Central memory CD8-positive, alpha-beta T cell (primary cell): ENCODE results near the gene HYDIN.
"Not testable (repeated sequence)": the region's sequence is repeated elsewhere in the genome, so short reads cannot be mapped to it uniquely, and the experiment has no call there.

Experiments used
- ATAC-seq: fragments of 150-1000 bp; cut with Tn5 transposase; replicated peaks from 2 replicates; pipeline ENCODE4 v1.10.0; 2022; ENCODE audit warnings: mild to moderate bottlenecking, moderate FRiP score, moderate number of reproducible peaks; ENCODE audit not compliant: poor library complexity, severe bottlenecking; ENCODE audit errors: extremely low read depth
- DNase-seq, 2 donors: peaks; one replicate each; pipeline ENCODE4 v3.0.0; 2021; ENCODE audit warnings: low spot score in 2 of 2
- H3K27ac Mint-ChIP-seq: one replicate; pipeline ENCODE4 v1.8.0; 2022; ENCODE audit warnings: low read depth, mild to moderate bottlenecking, moderate library complexity, mixed read lengths
- H3K27me3 Mint-ChIP-seq: one replicate; pipeline ENCODE4 v1.8.0; 2022; ENCODE audit warnings: mixed read lengths
- H3K36me3 Mint-ChIP-seq: one replicate; pipeline ENCODE4 v1.8.0; 2022; ENCODE audit warnings: mild to moderate bottlenecking, moderate library complexity, mixed read lengths; ENCODE audit not compliant: insufficient read depth
- H3K4me1 Mint-ChIP-seq: one replicate; pipeline ENCODE4 v1.8.0; 2022; ENCODE audit warnings: mixed read lengths
- H3K4me3 Mint-ChIP-seq: one replicate; pipeline ENCODE4 v1.8.0; 2022; ENCODE audit warnings: mild to moderate bottlenecking, moderate library complexity, mixed read lengths
- H3K9me3 Mint-ChIP-seq: one replicate; pipeline ENCODE4 v1.8.0; 2022; ENCODE audit warnings: mixed read lengths

Gene HYDIN

DNA sequence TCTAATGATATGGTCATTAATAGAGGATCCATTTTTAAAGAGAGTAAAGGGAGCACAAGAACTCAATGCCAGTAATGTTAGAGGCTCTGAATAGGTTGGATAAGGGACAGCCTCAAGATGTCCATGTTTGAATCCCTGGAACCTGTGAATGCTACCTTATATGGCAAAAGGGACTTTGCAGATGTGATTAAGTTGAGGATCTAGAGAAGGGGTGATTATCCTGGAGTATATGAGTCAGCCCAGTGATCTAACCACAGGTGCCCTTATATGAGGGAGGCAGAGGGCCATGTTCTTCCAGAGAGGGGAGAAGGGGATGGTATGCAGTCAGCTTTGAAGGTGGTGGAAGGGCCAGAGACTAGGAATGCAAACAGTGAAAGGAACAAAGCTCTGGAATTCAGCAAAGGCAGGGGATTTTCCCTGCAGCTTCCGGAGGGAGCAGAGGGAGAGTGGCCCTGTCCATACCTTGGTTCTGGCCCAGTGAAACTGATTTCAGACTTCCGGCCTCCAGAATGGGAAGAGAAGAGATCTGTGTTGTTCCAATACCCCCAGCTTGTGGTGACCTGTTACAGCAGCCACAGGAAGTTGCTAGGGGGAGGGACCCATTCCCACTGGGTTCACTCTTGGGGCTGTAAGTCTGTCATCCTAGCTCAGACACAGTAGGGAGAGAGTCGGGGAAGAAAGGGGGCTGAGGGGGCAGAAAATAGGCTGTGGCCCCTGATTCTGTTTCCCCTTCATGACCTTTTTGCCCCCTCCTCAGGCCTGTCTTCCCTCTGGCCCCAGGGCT, 220.9 kb downstream of the HYDIN start:
- not testable (repeated sequence) for DNase-seq, H3K27ac Mint-ChIP-seq, ATAC-seq, H3K27me3 Mint-ChIP-seq, H3K4me3 Mint-ChIP-seq, H3K36me3 Mint-ChIP-seq, H3K4me1 Mint-ChIP-seq, H3K9me3 Mint-ChIP-seq

DNA sequence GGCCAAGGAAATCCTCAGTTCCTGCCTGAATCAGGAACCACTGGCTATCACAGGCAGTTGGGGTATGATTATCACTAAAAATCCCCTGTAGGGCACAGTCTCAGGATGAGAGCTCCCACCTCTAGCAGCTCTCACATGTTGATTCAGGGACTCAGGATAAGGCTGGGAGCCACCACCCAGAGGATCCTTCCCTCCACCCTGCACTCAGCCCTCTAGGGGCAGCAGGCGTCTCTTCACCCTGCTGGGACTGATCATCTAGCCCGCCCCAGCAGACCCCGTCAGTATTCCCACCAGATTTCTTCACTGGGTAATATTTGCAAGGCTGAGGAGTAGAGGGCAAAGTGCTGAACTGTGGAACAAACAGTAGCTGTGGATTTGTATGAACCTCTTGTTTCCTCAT, 224.0 kb downstream of the HYDIN start:
- not testable (repeated sequence) for H3K4me3 Mint-ChIP-seq, DNase-seq, ATAC-seq

DNA sequence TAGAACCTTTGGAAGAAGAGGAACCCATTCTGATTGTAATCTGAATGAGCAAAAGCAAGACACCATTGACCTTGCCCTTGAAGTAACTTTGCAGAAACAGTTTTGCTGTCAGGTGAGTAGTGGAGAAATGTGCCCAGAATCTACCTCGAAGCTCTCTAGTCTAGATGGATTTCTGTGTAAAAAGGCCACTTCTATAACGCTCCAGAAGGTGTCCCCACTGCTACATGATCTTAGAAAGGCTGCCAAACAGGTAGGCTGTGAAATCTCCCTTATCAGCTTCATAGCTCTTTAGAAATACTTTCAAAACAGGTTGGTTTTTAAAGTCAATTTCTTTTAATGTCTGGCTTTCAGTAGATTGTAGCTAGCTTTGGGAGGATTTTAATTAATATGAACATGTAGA, 230.8 kb downstream of the HYDIN start:
- H3K4me3 Mint-ChIP-seq, H3K9me3 Mint-ChIP-seq, H3K36me3 Mint-ChIP-seq, ATAC-seq, DNase-seq, H3K4me1 Mint-ChIP-seq, H3K27ac Mint-ChIP-seq, H3K27me3 Mint-ChIP-seq: not testable (repeated sequence)

More for the DNA sequence above, 224.0 kb downstream of the HYDIN start:
- not testable (repeated sequence) for H3K9me3 Mint-ChIP-seq, H3K36me3 Mint-ChIP-seq, H3K27me3 Mint-ChIP-seq, H3K4me1 Mint-ChIP-seq, H3K27ac Mint-ChIP-seq

DNA sequence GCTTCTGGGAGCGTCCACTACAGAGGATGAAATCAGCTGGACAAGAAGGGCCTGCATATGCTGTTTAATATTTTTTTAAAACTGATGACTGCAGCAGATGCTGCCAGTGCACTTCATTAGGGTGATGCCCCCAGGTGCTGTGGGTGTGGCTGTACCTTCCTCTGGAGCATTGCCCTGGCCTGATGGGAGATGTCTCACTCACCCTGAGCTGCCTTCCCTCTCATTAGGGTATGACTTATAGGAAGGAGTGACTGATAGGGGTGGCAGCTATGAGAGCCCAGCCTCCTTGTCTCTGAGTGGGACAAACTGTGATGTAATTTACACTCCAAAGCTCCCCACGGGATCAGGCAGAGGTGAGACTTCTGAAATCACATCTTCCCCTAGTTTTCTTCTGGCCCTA, 234.7 kb downstream of the HYDIN start:
- H3K27me3 Mint-ChIP-seq, H3K4me1 Mint-ChIP-seq, H3K27ac Mint-ChIP-seq, H3K9me3 Mint-ChIP-seq, DNase-seq, H3K36me3 Mint-ChIP-seq, H3K4me3 Mint-ChIP-seq, ATAC-seq: not testable (repeated sequence)

DNA sequence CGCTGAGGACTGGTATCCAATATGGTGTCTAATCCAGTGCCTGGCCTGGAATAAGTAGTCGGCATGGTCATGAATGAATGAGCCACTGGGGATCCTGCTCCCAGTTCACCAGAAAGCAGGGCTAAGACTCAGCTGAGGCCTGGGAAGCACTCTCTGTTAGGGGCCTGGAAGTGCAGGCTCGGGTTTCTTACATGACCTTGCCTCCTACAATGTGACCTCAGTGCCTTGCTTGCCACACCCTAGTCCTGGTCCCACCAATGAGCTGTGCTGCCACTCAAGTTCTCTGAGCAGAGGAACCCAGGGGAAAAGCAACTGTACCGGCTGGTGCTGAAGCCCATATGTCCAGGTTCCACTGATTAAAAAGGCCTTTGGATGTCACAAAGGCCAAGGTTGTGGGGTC, 238.0 kb downstream of the HYDIN start:
- H3K9me3 Mint-ChIP-seq, H3K4me1 Mint-ChIP-seq, DNase-seq, H3K27ac Mint-ChIP-seq, ATAC-seq, H3K36me3 Mint-ChIP-seq, H3K4me3 Mint-ChIP-seq, H3K27me3 Mint-ChIP-seq: not testable (repeated sequence)

DNA sequence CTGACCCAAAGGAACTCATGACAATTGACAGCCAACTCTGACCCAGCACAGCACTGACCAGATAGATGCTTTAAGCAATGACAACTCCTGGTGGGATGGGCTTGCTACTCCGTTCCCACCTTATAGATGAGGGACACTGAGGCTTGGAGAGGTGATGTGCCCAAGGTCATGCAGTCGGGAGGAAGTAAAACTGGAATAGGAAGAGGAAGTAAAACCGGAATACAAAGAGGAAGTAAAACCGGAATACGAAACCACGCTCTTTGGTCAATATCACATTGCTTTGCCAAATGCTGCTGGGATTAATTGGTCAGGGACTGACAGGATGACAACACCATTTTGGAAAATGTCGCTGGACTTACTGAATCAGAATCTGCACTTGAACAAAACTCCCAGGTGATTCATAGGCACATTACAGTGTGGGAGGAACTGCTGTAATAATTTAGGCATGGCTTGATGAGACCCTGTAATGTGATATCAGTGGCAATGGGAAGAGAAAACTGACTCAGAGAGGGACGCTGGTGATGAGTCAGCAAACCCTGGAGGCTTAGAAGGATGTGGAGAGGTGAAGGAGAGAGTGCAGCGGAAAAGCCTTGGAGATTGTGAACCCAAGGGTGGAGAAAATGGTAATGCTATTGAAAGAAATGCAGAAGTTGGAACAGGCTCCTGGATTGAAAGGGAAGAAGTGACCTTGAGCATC, 243.4 kb downstream of the HYDIN start:
- not testable (repeated sequence) for H3K9me3 Mint-ChIP-seq, ATAC-seq

DNA sequence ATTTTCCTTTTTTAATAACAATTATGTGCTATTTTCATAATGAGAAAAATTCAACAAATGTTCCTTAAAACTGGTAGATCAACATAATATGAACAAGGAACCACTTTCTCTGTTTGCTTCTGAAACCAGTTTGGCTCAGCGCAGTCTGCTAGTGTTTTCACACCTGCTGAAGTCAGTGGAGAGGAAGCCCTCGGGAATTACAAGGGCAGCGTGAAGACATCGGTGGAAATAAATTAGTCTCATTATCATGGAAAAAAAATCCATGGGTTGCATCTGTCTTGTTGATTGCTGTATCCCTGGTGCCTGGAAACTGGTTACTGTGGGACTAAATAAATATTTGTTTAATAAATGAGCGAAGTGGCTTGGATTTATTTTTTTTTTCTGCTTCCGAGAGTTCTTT, 245.8 kb downstream of the HYDIN start:
- not testable (repeated sequence) for H3K27ac Mint-ChIP-seq, H3K36me3 Mint-ChIP-seq, H3K9me3 Mint-ChIP-seq, ATAC-seq, H3K4me3 Mint-ChIP-seq, DNase-seq, H3K4me1 Mint-ChIP-seq, H3K27me3 Mint-ChIP-seq

More for the DNA sequence above, 243.4 kb downstream of the HYDIN start:
- not testable (repeated sequence) for H3K4me1 Mint-ChIP-seq, H3K27ac Mint-ChIP-seq, H3K36me3 Mint-ChIP-seq, H3K4me3 Mint-ChIP-seq, H3K27me3 Mint-ChIP-seq, DNase-seq

DNA sequence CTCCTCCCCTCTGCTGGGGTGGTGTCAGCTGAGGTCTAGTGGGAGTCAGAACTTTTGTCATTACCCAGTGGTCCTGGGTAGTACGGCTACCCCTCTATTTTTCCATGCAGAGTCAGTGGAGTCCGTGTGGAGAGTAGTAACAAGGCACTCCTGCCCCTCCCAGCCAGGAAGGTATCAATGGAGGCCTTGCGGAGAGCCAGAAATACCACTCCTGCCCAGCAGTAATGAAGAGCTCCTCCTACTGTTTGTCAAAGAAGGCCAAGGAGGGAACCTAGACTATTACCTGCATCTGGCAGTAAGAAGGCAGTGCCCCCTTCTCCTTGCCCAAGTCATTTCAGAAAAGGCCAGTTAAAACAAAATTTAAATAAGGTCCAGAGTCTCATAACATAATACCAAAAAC, 262.2 kb downstream of the HYDIN start:
- not testable (repeated sequence) for H3K4me1 Mint-ChIP-seq, ATAC-seq, H3K9me3 Mint-ChIP-seq, DNase-seq, H3K4me3 Mint-ChIP-seq, H3K27me3 Mint-ChIP-seq, H3K36me3 Mint-ChIP-seq, H3K27ac Mint-ChIP-seq

DNA sequence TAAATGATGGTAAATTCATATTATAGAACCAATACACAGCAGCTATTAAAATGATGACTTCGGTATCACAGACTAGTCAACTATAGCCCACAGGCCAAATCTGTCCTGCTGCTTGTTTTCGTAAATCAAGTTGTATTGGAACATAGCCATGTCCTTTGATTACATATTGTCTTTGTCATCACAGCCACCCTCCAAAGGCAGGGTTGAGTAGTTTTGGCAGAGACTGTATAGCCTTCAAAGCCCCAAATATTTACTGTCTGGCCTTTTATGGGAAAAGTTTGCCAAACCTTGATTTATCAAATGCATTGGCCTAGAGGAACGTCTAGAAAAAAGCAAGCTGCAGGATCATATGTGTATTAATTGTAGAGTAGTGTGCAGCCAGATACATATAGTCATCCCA, 270.4 kb downstream of the HYDIN start:
- not testable (repeated sequence) for ATAC-seq, H3K4me1 Mint-ChIP-seq, H3K27ac Mint-ChIP-seq, H3K4me3 Mint-ChIP-seq, H3K9me3 Mint-ChIP-seq, H3K36me3 Mint-ChIP-seq, DNase-seq, H3K27me3 Mint-ChIP-seq

DNA sequence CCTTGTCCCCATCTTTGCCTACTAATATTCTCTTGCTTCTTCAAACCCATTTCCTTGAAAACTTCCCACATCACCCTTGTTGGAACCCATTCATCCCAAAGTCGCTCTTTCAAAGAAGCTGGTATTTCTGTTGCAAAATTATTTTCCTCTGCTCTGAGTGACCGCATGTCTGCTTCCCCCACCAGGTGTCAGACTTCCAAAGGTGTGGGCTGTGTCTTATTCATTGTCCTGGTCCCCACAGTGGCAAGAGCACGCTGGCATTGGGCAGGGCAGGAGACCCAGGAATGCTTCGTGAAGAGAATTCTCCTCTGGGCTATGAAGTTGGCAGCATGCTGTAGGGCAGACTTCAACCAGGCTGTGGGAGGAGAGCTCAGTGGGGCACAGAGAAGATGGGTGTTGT, 275.6 kb downstream of the HYDIN start:
- H3K27ac Mint-ChIP-seq, H3K9me3 Mint-ChIP-seq, H3K4me1 Mint-ChIP-seq, ATAC-seq, DNase-seq, H3K4me3 Mint-ChIP-seq, H3K36me3 Mint-ChIP-seq: not testable (repeated sequence)
- H3K27me3 Mint-ChIP-seq: peaks cover 12% of the 10 kb centered on the region

DNA sequence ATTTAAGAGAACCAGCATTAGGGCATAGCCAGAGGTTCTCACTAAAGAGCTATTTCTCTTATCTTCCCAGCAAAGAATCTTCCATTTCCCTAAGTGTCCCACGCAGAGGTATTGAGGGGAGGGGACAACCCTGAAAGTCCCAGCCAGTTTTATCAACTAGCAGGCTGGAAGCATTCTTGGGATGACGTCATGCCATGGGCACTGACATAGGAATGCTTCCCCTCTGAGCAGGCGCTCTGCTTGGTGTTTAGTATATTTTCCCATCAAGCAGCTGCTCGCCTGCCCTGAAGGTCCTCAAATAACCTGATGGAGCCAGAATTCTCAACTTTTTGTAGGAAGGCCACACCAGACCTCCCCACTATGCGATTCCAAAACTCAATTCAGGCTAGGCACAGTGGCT, 276.7 kb downstream of the HYDIN start:
- not testable (repeated sequence) for H3K9me3 Mint-ChIP-seq, H3K27ac Mint-ChIP-seq, H3K4me1 Mint-ChIP-seq, H3K4me3 Mint-ChIP-seq, H3K36me3 Mint-ChIP-seq, DNase-seq, ATAC-seq
- H3K27me3 Mint-ChIP-seq: peaks cover 12% of the 10 kb centered on the region

DNA sequence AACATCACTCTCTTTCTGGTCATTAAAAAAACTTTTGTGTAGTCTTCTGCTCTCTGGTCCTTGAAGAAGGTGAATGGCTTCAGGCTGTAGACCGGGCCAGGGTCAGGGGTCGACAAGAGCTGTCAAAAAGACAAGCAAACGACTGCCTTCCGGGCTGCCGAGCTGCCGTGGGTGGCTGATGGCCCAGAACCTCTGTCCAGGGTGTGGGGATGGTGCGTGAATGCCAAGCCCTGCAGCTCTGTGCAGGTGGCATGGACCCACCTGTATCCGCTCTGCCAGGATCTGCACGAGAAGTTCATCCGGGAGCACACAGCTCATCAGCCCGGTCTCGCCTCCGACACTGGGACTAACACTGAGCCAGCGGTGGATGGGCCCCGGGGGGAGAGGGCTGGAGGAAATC, 287.0 kb downstream of the HYDIN start:
- H3K27ac Mint-ChIP-seq, H3K36me3 Mint-ChIP-seq, ATAC-seq, H3K9me3 Mint-ChIP-seq, DNase-seq, H3K4me1 Mint-ChIP-seq, H3K27me3 Mint-ChIP-seq, H3K4me3 Mint-ChIP-seq: not testable (repeated sequence)

DNA sequence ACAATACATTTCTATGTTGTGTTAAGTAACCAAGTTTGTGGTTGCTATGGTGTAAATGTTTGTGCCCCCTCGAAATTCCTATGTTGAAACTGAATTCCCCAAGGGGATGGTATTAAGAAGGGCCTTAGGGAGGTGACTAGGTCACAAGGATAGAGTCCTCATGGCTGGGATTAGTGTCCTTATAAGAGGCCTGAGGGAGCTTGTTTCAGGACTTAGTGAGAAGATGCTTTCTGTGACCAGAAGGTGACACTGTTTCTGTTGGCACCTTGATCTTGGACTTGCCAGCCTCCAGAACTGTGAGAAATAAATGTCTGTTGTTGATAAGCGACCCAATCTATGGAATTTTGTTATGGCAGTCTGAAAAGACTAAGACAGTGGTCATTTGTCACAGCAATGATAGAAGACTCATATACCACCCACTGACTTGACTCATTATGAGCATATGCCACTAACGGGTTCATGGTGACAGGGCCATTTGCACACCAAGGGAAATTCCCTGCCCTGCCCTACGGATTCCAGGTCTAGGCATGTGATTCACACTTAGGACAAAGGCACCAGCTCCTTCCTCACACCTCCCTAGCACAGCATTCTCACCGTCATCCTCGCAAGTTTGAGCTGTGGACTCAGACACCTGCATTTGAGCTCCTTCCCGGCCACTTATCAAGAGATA, 290.7 kb downstream of the HYDIN start:
- not testable (repeated sequence) for ATAC-seq, H3K9me3 Mint-ChIP-seq, H3K27ac Mint-ChIP-seq, H3K27me3 Mint-ChIP-seq, H3K4me1 Mint-ChIP-seq, H3K36me3 Mint-ChIP-seq, H3K4me3 Mint-ChIP-seq, DNase-seq
